GM23338 (cell line): Measurements from ENCODE around the gene CYP24A1. TPM values are rescaled to one million over a fixed set of nuclear protein-coding genes. Genes with fewer than 3 reads are reported as not detected.
A peak's percentile ranks its signal among the peaks of the same experiment; 100 is the strongest.

Experiments
- ATAC-seq: fragments of 200-7000 bp; cut with Tn5 transposase; 3 replicates; pipeline ENCODE4 v1.9.1; 2020
- DNase-seq: peaks from one replicate; pipeline ENCODE4 v3.0.0-alpha.2; 2015; ENCODE audit warnings: low spot score
- H2AFZ ChIP-seq: fragments of 200-600 bp; sonication (generic); 2 replicates; pipeline ENCODE4 v1.8.0; 2016; ENCODE audit warnings: antibody characterized with exemption, mild to moderate bottlenecking, moderate library complexity
- H3F3A ChIP-seq: fragments of 200-600 bp; sonication (generic); replicated peaks from 2 replicates; pipeline ENCODE4 v1.8.0; 2017; ENCODE audit warnings: antibody characterized with exemption, mixed run types, low read depth
- H3K27ac ChIP-seq: fragments of 200-600 bp; sonication (generic); 2 replicates; pipeline ENCODE4 v1.6.1; 2016; ENCODE audit warnings: low read depth
- H3K27me3 ChIP-seq: fragments of 200-600 bp; sonication (generic); 2 replicates; pipeline ENCODE4 v1.8.0; 2016; ENCODE audit warnings: mild to moderate bottlenecking, mixed run types, moderate library complexity; ENCODE audit not compliant: insufficient read depth
- H3K36me3 ChIP-seq: fragments of 200-600 bp; sonication (generic); 2 replicates; pipeline ENCODE4 v1.8.0; 2016; ENCODE audit warnings: mild to moderate bottlenecking; ENCODE audit not compliant: insufficient read depth
- H3K4me1 ChIP-seq: fragments of 200-600 bp; sonication (generic); 2 replicates; pipeline ENCODE4 v1.8.0; 2016; ENCODE audit warnings: mild to moderate bottlenecking, moderate library complexity; ENCODE audit not compliant: insufficient read depth
- H3K4me2 ChIP-seq: fragments of 200-600 bp; sonication (generic); 2 replicates; pipeline ENCODE4 v1.7.1; 2017; ENCODE audit warnings: mixed run types
- H3K4me3 ChIP-seq: fragments of 200-600 bp; sonication (generic); 2 replicates; pipeline ENCODE4 v1.6.1; 2016; ENCODE audit warnings: mixed run types
- H3K79me2 ChIP-seq: fragments of 200-600 bp; sonication (generic); replicated peaks from 2 replicates; pipeline ENCODE4 v1.8.0; 2017; ENCODE audit warnings: mild to moderate bottlenecking; ENCODE audit not compliant: insufficient read depth
- H3K9me2 ChIP-seq: fragments of 200-600 bp; sonication (generic); 2 replicates; pipeline ENCODE4 v1.8.0; 2017; ENCODE audit not compliant: insufficient read depth
- H4K20me1 ChIP-seq: fragments of 200-600 bp; sonication (generic); replicated peaks from 2 replicates; pipeline ENCODE4 v1.8.0; 2017; ENCODE audit warnings: mild to moderate bottlenecking; ENCODE audit not compliant: insufficient read depth
- H3K27ac Mint-ChIP-seq: 2 replicates; pipeline ENCODE4 v1.8.0; 2020; ENCODE audit warnings: inconsistent platforms, mild to moderate bottlenecking, moderate library complexity, mixed read lengths
- H3K27me3 Mint-ChIP-seq: 3 replicates; pipeline ENCODE4 v1.8.0; 2022; ENCODE audit warnings: low read depth, mild to moderate bottlenecking, moderate library complexity, mixed read lengths, inconsistent platforms; ENCODE audit not compliant: insufficient read depth, poor library complexity
- H3K36me3 Mint-ChIP-seq: 3 replicates; pipeline ENCODE4 v1.8.0; 2021; ENCODE audit warnings: low read depth, mild to moderate bottlenecking, inconsistent platforms, moderate library complexity, mixed read lengths
- H3K4me1 Mint-ChIP-seq: 3 replicates; pipeline ENCODE4 v1.8.0; 2020; ENCODE audit warnings: mild to moderate bottlenecking, inconsistent platforms, mixed read lengths
- H3K4me3 Mint-ChIP-seq: 3 replicates; pipeline ENCODE4 v1.8.0; 2021; ENCODE audit warnings: moderate library complexity, mild to moderate bottlenecking, inconsistent platforms, mixed read lengths
- H3K9me3 Mint-ChIP-seq: 3 replicates; pipeline ENCODE4 v1.8.0; 2020; ENCODE audit warnings: moderate library complexity, mild to moderate bottlenecking, inconsistent platforms, mixed read lengths
- CTCF ChIP-seq, 2 experiments: fragments of 200-600 bp in 1 of 2; sonication (generic) in 1 of 2; conservative IDR thresholded peaks; 2 replicates each; pipeline versions ENCODE4 v1.5.1 to v1.6.1; 2016 to 2017; ENCODE audit warnings: antibody characterized with exemption in 2 of 2, low read depth in 2 of 2, mild to moderate bottlenecking in 2 of 2, moderate library complexity in 1 of 2
- ETS1 ChIP-seq: IDR thresholded peaks from 2 replicates; pipeline ENCODE4 v1.6.1; 2016; ENCODE audit warnings: antibody characterized with exemption
- NANOG ChIP-seq: IDR thresholded peaks from 2 replicates; pipeline ENCODE4 v1.6.1; 2016; ENCODE audit warnings: antibody characterized with exemption, borderline replicate concordance
- REST ChIP-seq: IDR thresholded peaks from one replicate; pipeline ENCODE4 v1.6.1; 2018; ENCODE audit warnings: antibody characterized with exemption; ENCODE audit not compliant: unreplicated experiment
- STAT1 ChIP-seq: IDR thresholded peaks from one replicate; pipeline ENCODE4 v1.6.1; 2016; ENCODE audit warnings: antibody characterized with exemption; ENCODE audit not compliant: unreplicated experiment
- ZNF331 ChIP-seq: fragments of 250-450 bp; sonication (Bioruptor Pico); IDR thresholded peaks from 2 replicates; pipeline ENCODE4 v1.5.0; 2020; ENCODE audit warnings: low read depth, mild to moderate bottlenecking, moderate library complexity
- polyA plus RNA-seq: library from polyadenylated mRNA; unstranded; fragments of >200 nt; fragmentation: Nextera tagmentation; extraction: Ambion mirVana; gene quantifications from 2 replicates; pipeline ENCODE4 v1.2.1, GENCODE V29; 2016
- total RNA-seq: library from RNA; depleted of rRNA; stranded (reverse); fragments of >200 nt; shearing (Covaris generic); gene quantifications from 2 replicates; pipeline ENCODE4 v1.2.3, GENCODE V29; 2014

The CYP24A1 gene
- total and polyA plus RNA-seq, 2 experiments from 2014 or later, result 0.10 TPM; not detected in 1

GRCh38 chr20:54197621-54198604 is 24.1 kb upstream of the CYP24A1 start:
- DNase-seq, result peak; percentile 45
- no peaks in the 10 kb centered on the region for H3K36me3 Mint-ChIP-seq
- Histone ChIP-seq H3K27me3 (no peaks in the 10 kb centered on the region), H4K20me1 (no peaks in the 10 kb centered on the region), H3F3A (no peaks in the 10 kb centered on the region), H3K9me2 (0 out of 2 replicates have a peak, but pooled peaks cover 3% of the 10 kb centered on the region), H3K4me1 (no peaks in the 10 kb centered on the region), H2AFZ (peak overlapping the region; percentile 29; the same call in 1 of the 2 replicates), H3K27ac (no peak overlapping the region), H3K4me3 (no peak overlapping the region), H3K79me2 (no peaks in the 10 kb centered on the region), H3K36me3 (no peaks in the 10 kb centered on the region), H3K4me2 (no peak overlapping the region)
- peak; percentile 60 to 68 for TF ChIP-seq CTCF (conservative IDR thresholded peaks at IDR 0.05; ENCODE audit: low read depth in 2 of 2)
- no peak for TF ChIP-seq ETS1
- no peak overlapping the region for H3K27ac Mint-ChIP-seq
- ATAC-seq, result peak; percentile 29; the same call in 2 of the 3 replicates
- no peaks in the 10 kb centered on the region for H3K27me3 Mint-ChIP-seq
- no peak overlapping the region for H3K4me3 Mint-ChIP-seq
- H3K9me3 Mint-ChIP-seq, result no peaks in the 10 kb centered on the region
- H3K4me1 Mint-ChIP-seq, result peaks cover 8% of the 10 kb centered on the region

- Histone ChIP-seq H4K20me1 (no peaks in the 10 kb centered on the region), H3F3A (no peaks in the 10 kb centered on the region), H3K27me3 (no peaks in the 10 kb centered on the region), H3K27ac (no peak overlapping the region), H3K36me3 (no peaks in the 10 kb centered on the region), H3K4me1 (no peaks in the 10 kb centered on the region), H3K9me2 (0 out of 2 replicates have a peak, but pooled peaks cover 3% of the 10 kb centered on the region), H3K4me2 (no peak overlapping the region), H3K79me2 (no peaks in the 10 kb centered on the region), H3K4me3 (no peak overlapping the region), H2AFZ (peak overlapping the region; percentile 82; the same call in 1 of the 2 replicates)
- Mint-ChIP-seq H3K4me1 (peaks cover 2% of the 10 kb centered on the region; the same call in 2 of the 3 replicates), H3K27ac (no peak overlapping the region), H3K9me3 (no peaks in the 10 kb centered on the region), H3K36me3 (no peaks in the 10 kb centered on the region), H3K27me3 (peaks cover 1% of the 10 kb centered on the region), H3K4me3 (no peak overlapping the region)
- DNase-seq, result no peak
- ATAC-seq, result no peak; the same call in 2 of the 3 replicates
- no peak for TF ChIP-seq STAT1
- TF ChIP-seq NANOG, result no peak
- no peak for TF ChIP-seq ZNF331 (CRISPR knock-in tag)
- no peak for TF ChIP-seq REST
Observed at GRCh38 chr20:54195483-54196472, 22.0 kb upstream of the CYP24A1 start.
